Activated CD8-positive, alpha-beta memory T cell treated with anti-CD3 and anti-CD28 coated beads, Interleukin-2, amount 50 U/mL, for 4 hours (primary cell): ENCODE results near the gene GPRIN3.
A peak's percentile ranks its signal among the peaks of the same experiment; 100 is the strongest.

Experiments
- DNase-seq: peaks from one replicate; pipeline ENCODE4 v3.0.0-alpha.2; 2020

The GPRIN3 gene

GRCh38 chr4:89307446-89308160 lies at the start of gene GPRIN3:
GPRIN3 (minus strand) TSS chr4:89307800; CDS start chr4:89250110, 57,690 bp downstream.
- DNase-seq, result peak; percentile 71

- no peak for DNase-seq
Measured at GRCh38 chr4:89357340-89357739, 49.7 kb upstream of the GPRIN3 start.

GRCh38 chr4:89356086-89356485 lies 48.5 kb upstream of the GPRIN3 start:
- DNase-seq, result no peak

DNA sequence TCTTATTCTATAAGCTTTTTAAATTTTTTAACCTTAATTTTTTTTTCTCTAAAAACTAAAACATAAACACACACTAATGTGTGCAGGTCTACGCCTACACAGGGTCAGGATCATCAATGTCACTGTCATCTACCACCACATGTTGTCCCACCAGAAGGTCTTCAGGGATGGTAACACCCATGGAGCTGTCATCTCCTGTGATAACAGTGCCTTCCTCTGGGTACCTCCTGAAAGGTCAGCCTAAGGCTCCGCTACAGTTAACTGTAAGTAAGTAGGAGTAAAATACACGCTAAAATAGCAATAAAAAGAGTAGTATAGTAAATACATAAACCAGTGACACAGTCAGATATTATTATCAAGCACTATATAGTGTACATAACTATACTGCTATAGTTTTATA lies 45.9 kb upstream of the GPRIN3 start:
- DNase-seq, result no peak

DNA sequence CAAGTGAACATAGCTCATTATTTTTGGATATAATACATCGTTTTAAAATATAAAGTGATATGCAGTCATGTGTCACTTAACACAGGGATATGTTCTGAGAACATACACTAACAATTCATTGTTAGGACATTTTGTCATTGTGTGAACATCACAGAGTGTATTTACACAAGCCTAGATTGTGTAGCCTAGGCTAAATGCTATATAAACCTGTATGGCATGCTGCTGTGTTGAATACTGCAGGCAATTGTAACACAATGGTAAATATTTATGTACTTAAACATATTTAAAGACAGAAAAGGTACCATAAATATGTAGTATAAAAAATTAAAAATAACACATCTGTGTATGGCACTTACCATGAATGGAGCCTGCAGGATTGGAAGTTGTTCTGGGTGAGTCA lies 44.9 kb upstream of the GPRIN3 start:
- DNase-seq, result no peak

- DNase-seq, result no peak
Measured at GRCh38 chr4:89351201-89351600, 43.6 kb upstream of the GPRIN3 start.

- DNase-seq, result no peak
Measured at GRCh38 chr4:89347363-89348025, 39.9 kb upstream of the GPRIN3 start.

DNA sequence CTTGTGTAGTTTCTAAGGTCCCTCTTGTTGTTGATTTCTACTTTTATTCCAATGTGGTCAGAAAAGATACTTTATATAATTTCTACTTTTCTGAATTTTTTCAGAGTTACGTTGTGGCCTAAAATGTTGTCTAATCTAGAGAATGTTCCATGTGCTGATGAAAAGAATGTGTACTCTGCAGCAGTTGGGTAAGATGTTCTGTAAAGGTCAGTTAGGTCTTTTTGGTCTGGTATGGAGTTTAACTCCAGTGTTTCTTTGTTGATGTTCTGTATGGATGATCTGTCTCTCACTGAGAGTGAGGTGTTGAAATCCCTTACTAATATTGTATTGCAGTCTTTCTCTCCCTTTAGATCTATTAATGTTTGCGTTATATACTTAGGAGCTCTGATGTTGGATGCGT lies 37.0 kb upstream of the GPRIN3 start:
- no peak for DNase-seq

- DNase-seq, result no peak
Measured at GRCh38 chr4:89338206-89338605, 30.6 kb upstream of the GPRIN3 start.

DNA sequence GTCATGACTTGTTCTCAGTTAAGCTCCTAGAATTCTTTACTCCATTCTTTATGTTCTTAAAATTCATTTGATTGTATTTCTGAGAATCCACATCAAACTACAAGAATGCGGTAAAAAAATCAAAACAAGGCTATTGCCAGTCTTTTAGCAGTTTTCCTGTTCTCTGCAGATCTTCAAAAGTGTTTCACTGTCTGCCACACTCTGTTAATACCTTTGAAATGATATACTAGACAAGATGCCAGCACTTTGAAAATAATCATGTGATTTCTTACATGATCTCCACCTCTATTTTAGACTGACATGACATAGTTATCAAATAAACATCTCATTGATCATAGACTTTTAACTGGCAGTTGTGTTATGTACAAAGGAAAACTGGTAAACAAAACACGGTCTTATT lies 30.1 kb upstream of the GPRIN3 start:
- no peak for DNase-seq

GRCh38 chr4:89336818-89337420 lies 29.3 kb upstream of the GPRIN3 start:
- DNase-seq, result peak; percentile 21

- DNase-seq, result no peak
Measured at GRCh38 chr4:89334830-89335229, 27.2 kb upstream of the GPRIN3 start.

DNA sequence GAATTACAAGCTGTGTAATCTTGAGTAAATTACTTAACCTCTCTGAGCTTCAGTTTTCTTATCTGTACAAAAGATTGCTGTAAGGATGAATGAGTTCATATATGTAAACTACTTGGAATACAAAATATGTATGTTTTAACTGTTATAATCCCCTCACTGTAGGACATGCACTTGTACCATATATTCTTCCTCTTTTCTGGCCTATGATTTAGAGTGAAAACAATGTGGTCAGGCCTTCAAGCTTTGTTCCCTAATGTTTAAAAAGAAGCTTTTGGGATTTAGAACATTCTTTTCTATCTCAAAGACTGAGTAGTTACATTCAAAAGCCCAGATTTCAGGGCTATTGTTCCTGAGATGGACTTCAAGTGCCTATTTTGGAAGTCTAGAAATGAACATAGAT lies 26.7 kb upstream of the GPRIN3 start:
- no peak for DNase-seq

- no peak for DNase-seq
Measured at GRCh38 chr4:89331686-89332544, 24.3 kb upstream of the GPRIN3 start.

DNA sequence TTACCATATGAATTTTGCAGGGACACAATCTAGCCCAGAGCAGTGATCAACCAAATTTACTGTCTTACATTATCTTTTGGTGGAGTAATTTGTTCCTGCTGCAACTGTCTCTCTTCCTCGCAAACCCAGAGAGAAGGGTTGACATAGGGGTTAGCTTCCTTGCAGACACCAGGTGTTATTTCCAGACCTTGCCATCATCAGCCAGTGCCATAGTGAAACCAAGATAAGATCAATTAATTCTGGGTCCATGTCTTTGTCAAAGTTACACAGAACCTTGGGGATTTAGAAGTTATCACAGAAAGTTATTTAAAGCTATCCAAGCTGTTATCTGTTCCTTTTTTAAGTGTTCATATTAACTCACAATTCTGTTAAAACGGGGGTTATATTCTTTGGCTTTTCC lies 23.6 kb upstream of the GPRIN3 start:
- no peak for DNase-seq

DNA sequence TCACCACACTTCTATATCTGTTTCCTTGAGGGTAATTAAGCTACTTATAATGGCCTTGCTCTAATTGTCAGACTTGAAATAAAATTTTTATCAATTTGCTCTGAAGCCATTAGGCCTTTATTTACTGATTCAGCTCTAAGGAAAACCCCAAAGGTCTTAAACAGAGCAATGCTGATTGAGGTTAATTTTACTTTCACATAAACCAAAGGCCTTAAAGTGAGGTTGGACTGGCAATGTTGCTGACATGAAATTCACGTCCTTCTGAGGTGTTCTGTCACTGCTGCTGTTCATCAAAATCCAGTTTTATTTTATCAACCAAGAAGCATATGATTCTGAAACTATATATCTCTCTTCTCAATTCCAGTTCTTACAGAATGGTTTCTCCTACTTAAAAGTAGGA lies 21.7 kb upstream of the GPRIN3 start:
- no peak for DNase-seq

GRCh38 chr4:89324671-89325070 lies 17.1 kb upstream of the GPRIN3 start:
- no peak for DNase-seq

- no peak for DNase-seq
Measured at GRCh38 chr4:89322671-89323070, 15.1 kb upstream of the GPRIN3 start.

- DNase-seq, result no peak
Measured at GRCh38 chr4:89319756-89320155, 12.2 kb upstream of the GPRIN3 start.

DNA sequence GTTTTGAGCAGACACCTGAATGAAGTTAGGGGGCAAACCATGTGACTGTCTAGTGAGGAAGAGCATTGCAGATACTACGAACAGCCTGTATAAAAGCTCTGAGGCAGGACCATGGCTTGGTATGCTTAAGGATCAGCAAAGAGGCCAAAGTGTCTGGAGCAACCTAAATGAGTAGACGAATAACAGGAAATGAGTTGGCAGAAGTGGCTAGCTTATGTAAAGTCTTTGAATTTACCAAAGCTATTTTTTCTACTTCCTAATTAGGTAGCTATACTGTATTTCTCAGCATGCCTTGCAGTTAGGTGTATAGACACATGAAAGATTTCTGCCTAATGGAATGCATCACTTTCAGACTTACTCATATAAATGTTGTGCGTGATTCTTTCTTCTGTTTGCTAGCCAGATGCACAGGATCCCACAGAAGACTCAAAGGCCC lies 9.3 kb upstream of the GPRIN3 start:
- no peak for DNase-seq

DNA sequence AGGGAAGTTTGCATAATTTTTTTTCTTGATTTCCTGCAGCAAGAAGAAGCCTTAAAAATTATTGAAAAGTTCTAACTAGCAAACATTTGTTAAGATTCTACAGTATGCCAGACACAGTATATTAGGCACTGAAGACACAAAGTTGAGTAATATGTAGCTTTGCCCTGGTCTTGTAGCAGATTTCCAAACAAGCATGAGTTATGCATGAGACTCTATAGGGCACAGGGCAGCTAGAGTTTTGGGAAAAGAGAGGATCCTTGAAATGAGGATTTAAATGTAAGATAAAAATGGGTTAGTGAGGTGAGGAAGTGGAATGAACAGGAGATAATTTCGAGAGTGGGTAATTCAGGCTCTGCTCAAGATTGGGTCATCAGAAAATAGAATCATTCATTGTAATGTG lies 8.6 kb upstream of the GPRIN3 start:
- no peak for DNase-seq

GRCh38 chr4:89314291-89314690 lies 6.7 kb upstream of the GPRIN3 start:
- DNase-seq, result no peak

DNA sequence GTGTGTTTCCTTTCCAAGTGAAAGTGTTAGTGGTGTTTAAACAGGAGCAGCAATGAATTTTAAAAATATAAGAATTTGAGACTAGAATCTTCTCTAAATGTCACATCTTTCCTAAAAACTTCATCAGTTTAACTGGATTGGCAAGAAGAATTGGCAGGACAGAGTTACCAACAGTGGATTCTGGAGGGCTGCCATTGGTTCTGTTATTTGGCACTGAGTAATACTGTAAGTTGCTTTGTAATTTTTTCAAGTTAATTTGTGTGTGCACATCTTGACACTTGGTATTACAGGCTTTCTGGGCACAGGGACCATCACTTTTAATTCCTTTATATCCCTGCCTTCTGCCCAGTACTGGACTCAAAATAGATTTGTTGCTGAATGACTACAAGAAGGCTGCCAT lies 4.5 kb upstream of the GPRIN3 start:
- DNase-seq, result no peak
